ENCODE measurements around the gene NTSR1.

NTSR1 gene

GRCh38 chr20:62792182-62792939 lies 83.7 kb downstream of the NTSR1 start:
- DNase-seq, result no peak

DNA sequence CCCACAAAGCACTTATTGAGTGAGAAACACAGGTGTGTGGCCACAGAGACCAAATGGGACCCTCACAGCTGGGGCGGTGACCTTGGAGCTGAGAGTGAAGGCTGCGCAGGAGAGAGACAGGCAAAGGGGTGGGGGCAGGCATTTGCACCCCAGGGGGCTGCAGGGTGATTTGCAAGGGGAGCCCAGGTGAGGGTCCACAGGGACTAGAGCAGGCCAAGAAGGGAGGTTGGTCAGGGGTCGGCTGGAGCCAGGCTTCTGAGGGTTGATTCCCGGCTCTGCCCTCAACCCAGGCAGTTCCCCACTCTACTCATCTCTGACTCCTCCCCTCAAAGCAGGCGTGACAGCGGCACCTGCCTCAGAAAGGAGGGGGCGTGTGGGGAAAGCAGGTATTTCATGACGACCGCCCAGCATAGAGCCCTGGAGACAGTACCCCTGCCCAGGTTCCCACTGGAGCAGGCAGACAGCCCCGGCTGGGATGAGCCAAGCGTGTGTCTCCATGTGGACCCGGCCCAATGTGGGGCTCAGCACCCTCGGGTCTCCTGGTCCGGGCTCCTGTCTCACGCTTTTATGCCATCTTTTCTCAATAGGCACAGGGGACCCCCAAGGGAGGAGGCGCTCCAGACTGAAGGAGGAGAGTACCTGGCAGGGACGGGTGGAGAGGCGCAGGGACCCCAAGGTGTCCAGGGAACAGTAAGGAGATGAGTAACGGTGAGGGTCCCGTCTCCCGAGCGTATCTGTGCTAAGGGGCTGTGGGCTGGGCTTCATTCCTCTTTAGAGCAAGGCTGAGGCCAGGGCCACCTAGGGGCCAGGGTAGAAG lies 84.5 kb downstream of the NTSR1 start:
- no peak for DNase-seq

DNA sequence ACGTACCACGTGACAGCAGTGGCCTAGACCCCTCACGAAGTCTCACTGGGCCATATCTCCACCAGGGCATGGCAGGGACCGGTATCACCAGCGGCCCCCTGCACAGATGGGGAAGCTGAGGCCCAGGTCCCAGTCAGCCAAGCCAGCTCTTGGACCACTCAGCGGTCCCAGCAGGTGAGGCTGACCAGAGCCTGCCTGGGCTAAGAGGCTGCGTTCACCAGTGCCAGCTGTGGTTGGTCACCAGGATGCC lies 85.0 kb downstream of the NTSR1 start:
- no peak for DNase-seq

DNA sequence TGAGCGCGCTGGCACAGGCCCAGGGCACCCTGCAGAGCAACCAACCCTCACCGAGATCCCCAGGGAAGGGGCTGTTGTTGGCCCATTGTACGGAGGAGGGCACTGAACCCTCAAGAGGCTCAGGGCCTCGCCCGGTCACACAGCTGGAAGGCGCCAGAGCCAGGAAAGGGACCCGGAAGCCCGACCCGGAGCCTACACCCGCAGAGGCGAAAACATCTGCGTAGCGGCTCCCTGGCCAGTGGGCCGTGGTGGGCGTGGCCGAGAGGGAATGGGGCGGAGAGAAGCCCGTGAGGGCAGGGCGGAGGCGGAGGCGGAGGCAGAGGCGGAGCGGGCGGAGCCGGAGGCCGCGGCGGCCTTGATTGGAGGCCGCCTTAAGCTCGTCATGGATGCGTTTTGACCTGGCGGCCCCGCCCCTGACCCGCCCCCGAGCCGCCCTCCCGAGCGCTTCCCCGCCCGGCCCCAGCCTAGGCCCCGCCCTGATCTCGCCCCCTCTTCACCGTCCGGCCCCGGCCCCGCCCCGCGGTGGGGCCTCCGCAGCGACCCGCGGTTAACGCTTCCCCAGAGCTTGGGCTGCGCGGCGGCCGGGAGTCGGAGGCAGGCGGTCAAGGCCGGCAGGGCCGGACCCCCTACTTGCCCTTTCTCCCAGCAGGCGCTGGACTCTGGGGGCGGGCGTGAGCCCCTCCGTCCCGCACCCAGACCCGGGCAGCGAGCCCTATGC lies 85.5 kb downstream of the NTSR1 start:
- peak; percentile 56 for DNase-seq

- peak; percentile 27 for DNase-seq
Observed at GRCh38 chr20:62795023-62795761, 86.6 kb downstream of the NTSR1 start.

DNA sequence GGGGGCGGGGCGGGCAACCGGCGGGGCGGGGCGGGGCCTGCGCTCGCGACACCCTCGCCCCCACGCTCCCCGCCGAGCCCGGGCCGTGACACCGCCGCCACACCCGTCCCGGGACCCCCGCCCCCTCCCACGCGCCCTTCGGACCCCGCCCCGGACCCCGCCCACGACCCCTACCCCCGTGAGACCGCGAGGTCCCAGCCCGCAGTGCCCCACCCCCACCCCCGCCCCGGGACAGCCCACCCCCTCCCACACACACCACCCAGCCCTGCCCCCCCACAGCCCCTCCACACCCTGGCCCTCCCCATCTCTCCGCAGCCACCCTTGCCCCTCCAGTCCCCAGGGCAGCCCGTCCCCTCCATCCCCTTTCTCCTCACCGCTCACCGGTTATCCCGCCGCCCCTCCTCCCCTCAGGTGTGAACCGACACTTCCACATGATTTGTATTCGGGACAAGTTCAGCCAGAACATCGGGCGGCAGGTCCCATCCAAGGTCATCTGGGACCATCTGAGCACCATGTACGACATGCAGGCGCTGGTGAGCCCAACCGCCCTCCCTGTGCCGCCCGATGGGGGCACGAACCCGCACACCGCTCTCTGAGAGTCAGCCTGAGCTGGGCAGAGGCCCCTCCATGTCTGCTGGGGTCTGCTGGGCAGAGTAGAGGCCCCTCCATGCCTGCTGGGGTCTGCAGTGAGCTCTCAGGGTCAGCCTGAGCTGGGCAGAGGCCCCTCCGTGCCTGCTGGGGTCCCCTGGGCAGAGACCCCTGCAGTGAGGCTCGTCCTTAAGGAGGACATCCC lies 88.3 kb downstream of the NTSR1 start:
- DNase-seq, result no peak

DNA sequence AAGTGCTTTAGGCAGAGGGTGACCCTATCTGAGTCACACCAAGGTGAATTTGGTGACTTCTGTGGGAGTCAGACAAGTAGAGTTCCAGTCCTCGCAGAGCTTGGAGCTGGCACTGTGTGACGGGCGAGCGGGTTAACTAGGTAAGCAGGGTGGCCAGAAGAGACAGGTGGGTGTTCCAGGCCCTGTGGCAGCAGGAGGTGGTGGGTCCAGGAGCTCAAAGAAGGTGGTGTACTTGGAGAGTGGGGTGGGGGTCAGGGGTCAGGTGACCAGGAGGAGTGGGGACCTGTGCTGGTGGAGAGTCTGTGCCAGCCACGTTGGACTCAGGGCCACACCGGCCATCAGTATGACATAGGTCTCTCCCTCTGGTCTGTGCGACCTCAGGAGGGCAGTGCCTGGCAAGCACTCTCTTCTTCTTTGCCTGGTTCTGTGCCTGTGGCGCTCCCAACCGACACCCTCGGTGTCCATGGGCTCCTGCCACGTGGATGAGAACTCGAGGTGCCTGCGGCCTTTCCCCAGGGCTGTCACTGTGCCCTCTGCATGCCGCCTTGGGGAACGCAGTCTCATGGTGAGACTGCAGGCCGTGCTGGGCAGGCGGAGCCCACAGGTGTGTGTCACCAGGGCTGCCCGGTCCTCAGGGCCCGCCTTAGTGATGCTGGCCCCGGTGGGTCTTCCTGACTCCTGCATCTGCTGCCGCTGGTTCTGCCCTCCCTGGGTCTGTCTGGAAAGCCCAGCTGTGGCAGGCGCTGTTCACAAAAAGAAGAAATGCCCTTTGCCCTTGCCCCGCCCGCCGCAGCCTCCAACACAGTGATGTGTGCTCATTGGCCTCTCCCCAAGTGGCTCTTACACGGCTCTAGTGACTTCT lies 89.3 kb downstream of the NTSR1 start:
- DNase-seq, result no peak

- no peak for DNase-seq
Observed at GRCh38 chr20:62799036-62799435, 90.4 kb downstream of the NTSR1 start.

GRCh38 chr20:62799459-62799858 lies 90.8 kb downstream of the NTSR1 start:
- no peak for DNase-seq

DNA sequence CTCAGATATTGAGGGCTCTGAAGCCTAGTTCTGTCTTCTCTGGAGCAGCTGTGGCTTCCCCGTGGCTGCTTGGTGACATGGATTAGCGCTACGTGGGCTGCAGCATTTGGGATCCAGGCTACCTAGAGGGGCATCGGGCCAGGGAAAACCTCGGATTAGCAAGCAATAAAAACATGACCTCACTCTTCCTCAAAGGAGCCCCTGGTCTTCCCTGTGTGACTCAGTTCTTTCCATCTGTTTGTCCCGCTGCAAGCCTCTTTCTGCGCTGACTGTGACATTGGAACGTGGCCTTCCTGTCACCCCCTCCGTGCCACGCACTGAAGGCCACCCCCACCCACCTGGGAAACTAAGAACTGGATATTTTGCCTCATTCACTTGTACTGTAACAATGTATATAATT lies 91.2 kb downstream of the NTSR1 start:
- no peak for DNase-seq

DNA sequence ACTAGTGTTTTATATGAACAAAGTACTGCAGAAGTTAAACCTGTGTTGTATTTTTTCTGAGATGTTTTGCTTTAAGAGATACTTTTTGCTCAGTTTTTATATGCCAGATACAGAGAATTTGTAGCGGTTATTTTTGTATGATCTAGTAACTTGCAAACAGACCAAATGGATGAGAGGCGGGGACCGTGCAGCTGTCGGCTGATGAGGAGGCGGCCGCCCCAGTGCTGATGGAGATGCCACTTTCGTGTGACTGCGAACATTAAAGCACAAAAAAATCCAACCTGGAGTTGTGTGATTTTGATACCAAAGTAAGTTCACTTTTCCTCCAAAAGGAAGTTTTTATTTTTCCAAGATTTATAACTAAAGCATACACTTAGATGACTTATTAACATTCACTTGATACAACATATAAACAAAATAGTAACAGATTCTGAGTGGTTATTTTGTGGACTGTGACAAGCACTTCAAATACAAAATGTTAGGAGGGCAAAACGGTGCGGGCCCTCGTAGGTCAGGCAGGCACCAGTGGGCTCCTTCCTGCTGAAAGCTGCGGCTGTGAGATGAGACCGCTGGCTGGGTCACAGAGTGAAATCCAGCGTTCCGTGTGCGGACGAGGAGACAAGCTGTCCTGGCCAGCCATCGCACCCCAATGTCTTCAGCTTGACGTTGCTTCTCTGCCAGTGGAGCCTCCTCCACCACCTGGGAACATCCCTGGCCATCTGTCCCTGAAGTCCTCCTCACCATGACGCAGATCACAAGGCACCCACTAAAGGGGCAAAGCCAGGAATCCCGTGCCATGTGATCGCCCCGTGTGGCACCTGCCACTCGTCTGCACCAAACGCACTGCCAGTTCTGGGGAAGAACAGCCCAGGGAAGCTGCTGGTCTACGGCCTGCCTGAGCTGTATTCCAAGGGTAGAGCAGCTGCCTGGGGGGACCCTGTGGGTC lies 92.0 kb downstream of the NTSR1 start:
- no peak for DNase-seq

- DNase-seq, result no peak
Observed at GRCh38 chr20:62801284-62802010, 92.8 kb downstream of the NTSR1 start.

- DNase-seq, result no peak
Observed at GRCh38 chr20:62802026-62802712, 93.5 kb downstream of the NTSR1 start.

DNA sequence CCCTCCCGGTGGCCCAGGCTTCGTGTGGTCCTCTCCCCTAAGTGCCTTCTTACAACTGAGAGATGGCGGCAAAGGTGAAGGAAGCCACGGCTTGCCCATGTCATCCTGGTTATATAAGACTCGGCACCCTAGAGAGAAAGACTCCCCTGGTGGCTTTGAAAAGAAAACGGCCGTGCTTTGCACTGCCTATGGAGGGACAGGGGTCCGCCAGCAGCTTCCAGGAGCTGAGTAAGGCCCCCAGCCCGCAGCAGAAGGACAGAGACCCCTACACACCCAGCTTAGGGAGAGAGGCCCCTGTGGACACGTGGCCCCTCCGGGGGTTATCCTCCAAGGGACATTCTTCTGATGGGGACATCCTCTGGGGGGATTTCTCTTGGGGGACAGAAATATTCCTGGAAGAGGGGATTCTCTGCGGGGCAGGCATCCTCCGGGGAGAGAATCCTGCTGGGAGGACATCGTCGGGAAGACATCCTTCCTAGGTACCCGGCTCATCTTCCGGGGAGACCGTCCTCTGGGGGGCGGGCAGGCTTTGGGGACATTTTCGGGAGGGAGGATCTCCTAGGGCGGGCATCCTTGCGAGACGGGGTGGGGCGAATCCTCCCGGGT lies 95.5 kb downstream of the NTSR1 start:
- DNase-seq, result peak; percentile 10

GRCh38 chr20:62804627-62805154 lies 96.1 kb downstream of the NTSR1 start, which contains the start of gene OGFR:
TSS of gene OGFR (plus strand) at chr20:62804835. CDS start at chr20:62804860, 25 bp downstream.
- DNase-seq, result peak; percentile 16

GRCh38 chr20:62805155-62805710 lies 96.6 kb downstream of the NTSR1 start:
- DNase-seq, result no peak

- DNase-seq, result no peak
Observed at GRCh38 chr20:62805711-62806382, 97.2 kb downstream of the NTSR1 start.
